Stimulated activated CD8-positive, alpha-beta memory T cell treated with anti-CD3 and anti-CD28 coated beads, Interleukin-2, amount 100 ng/mL, for 48 hours (primary cell): ENCODE results near the gene CD226.
"Not testable (repeated sequence)": the region's sequence is repeated elsewhere in the genome, so short reads cannot be mapped to it uniquely, and the experiment has no call there.

Experiments used
- DNase-seq, 2 donors: peaks; one replicate each; pipeline ENCODE4 v3.0.0-alpha.2; 2020; ENCODE audit warnings: low read depth in 2 of 2

Gene CD226

DNA sequence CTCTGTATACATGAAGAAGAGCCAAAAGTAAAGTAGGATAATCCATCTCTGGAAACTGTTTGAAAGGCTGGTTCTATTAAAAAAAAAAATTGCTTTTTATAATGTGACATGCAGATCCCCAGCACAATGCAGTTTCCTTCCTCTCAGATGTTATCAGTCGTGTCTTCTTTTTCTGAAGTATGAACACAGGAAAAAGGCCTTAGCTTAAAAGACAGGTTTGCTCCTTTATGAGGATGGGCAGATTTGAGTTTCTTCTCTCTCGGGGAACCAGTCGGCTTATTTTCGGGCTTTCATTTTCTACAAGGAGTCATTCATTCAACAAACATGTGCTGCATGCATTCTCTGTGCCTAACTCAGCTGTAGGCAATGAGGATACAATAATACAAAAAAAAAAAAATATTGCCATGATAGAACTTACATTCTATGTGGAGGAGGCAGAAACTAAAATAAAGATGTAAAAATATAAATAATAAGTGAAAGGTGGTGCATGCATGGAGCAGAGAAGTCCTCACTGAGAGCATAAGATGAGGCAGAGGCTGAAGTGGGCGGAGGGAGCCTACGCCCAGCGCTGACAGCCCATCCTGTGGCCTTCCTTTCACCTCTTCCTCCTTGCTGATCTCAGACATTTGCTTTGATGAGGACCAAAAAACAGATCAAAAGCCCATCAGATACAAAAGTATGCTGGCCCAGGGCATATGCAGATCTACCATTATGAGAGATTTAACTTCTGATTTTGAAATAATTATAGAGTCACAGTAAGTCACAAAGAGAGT is at the start of gene CD226:
Gene CD226, minus strand, starts transcription at position 513 of the 773 bp plus-strand sequence. Its CDS starts 467 bp downstream, at position 46.
- no peak for DNase-seq

DNA sequence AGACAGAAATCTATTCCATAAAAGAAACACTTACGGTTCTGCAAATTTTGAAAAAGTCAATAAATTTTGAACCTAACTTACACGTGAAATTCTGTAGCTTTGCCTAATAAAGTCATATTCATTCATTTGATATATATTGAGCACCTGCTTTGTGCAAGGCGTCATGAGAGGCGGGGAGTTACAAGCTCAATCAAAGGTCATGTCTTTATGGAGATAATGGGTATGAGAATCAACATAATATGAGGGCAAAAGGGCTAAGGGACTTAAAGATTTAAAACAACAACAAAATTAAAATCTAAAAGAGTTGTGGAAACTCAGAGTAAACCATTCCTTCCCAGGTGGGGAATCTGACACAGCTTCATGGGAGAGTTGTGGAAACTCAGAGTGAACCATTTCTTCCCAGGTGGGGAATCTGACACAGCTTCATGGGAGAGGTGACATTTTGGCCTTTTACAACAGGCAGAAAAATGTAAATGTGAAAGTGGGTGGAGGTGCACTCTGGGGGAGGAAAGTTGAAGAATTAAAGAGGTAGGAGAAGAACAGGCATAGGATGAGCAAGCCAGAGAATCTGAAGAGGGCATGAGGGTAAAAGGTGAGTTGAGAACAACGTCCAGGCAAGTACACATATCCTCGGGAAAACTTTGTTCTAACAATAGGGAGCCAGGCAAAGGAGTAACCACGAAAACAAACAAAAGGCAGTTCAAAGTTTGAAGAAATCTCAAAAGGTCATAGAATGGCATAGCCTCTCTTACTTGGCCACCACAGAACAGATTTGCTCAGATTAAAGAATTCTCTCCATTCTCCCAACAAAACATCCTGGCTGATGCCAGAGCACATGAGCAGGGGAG is 49.5 kb upstream of the CD226 start:
- no peak for DNase-seq

DNA sequence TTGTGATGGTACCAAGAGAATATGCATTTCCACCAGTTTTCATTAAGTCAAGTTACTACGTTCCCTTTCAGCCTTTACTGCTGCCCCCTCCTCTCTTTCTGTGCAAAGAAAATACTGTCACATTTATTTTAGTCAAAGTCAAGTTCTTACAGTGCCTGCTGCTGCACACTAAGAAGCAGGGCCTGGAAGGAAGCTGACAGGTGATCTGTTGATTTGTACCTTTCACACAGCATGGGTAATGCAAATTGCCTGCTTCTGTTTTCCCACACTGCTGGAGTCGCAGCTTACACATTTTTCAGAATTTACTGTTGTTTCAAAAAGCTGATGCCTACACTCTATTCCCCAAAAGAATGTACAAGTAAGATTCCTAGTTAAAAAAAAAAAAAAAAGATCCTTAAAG is 48.7 kb upstream of the CD226 start:
- DNase-seq = no peak

- DNase-seq = no peak
Measured at GRCh38 chr18:69995774-69996173, 48.1 kb upstream of the CD226 start.

DNA sequence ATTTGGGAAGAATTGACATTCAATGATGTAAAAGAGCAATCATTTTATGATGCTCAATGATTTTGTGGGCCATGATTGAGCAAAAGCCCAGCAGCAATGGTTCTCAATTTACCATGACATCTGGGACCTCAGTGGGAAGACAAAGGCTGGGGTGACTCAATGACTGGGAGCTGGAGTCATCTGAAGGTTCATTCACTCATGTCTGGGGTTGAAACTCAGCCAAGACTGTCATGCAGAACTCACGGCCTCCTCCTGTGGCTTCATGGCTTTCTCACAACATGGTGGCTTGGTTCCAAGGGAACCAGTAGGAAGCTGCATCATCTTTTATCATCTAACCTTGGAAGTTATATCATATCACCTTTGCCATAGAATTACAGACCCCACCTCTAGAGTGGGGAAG is 45.1 kb upstream of the CD226 start:
- no peak for DNase-seq

DNA sequence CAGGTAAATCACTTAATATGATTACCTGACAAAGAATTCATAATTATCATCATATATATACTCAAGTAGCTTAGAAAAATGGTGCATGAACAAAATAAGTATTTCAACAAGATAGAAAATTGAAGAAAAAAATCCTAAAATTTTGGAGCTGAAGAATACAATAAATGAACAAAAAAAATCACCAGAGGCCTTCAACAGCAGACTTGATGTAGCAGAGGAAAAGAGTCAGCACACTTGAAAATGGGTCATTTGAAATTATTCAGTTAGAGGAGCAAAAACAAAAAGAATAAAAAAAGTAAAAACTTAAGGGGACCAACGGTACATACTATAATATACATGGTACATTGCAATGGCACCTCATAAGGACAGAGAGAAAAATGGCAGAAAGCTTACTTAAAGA is 40.2 kb upstream of the CD226 start:
- no peak for DNase-seq

- DNase-seq = no peak
Measured at GRCh38 chr18:69985239-69985638, 37.6 kb upstream of the CD226 start.

- no peak for DNase-seq
Measured at GRCh38 chr18:69982417-69982816, 34.7 kb upstream of the CD226 start.

- no peak for DNase-seq
Measured at GRCh38 chr18:69981948-69982347, 34.3 kb upstream of the CD226 start.

- DNase-seq = no peak
Measured at GRCh38 chr18:69980982-69981804, 33.5 kb upstream of the CD226 start.

GRCh38 chr18:69980509-69980908 is 32.8 kb upstream of the CD226 start:
- DNase-seq = no peak

GRCh38 chr18:69978732-69979715 is 31.4 kb upstream of the CD226 start:
- DNase-seq = no peak

DNA sequence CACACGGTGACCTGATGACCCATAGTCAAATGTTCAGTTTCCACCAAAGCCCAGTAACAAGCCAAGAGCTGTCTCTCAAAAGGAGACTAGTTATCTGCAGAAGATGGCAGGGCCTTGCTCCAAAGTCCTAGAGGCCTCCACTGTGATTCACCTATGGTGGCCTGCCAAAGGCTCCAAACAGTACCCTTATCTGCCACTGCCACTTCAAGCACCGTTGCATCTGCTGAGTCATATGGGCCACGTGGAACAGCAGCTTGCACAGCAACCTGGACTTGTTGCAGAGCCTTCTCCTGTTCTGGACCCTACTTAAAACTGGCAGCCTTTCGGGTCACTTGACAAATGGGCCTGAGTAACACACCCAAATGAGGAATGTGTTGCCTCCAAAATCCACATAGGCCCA is 27.6 kb upstream of the CD226 start:
- not testable (repeated sequence) for DNase-seq

DNA sequence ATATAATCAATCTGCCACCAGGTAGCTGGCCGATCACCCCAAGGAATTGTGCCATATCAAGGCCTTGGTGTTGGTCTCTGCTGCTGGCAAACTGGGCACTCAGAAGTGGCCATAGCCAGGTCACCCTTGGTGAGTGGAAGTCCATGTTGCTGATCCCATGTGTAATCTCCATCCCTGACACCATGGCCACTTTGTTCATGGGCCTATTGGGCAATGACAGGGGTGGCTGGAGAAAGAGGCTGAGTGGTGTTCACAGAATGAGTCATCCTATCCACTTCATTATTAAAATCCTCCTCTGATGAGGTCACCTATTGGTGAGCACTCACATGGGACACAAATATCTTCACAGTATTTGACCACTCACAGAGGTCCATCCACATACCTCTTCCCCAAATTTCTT is 26.7 kb upstream of the CD226 start:
- no peak for DNase-seq

DNA sequence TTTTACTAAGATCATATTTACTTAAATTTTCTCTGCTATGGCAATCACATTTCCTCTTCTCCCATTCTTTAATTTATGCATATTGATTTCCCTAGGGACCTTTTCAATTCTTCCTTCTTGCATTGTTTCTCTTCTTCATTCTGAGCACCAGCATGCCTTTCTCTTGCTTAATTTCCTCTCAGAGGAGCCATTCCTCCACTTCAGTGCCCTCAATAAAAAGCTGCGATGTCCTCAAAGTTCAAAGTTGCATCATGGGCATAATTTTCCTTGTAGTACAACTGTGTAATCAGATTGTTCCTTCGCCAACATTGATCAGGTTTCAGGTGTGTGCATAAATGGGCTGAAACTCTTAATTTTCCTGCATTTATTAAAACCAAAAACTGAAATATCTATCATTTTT is 21.8 kb upstream of the CD226 start:
- no peak for DNase-seq

DNA sequence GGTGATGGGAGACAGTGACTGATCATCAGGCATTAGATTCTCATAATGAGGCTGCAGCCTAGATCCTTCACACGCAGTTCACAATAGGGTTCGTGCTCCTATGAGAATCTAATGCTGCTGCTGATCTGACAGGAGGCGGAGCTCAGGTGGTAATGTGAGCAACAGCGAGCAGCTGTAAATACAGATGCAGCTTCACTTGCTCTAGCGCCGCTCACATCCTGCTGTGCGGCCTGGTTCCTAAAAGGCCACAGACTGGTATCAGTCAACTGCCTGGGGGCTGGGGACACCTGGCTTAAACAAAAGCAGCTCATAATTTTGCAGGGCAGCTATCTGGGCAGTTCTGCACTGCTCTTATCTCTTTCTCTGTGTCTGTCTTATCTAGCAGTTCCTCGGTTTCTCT is 20.4 kb upstream of the CD226 start:
- no peak for DNase-seq

DNA sequence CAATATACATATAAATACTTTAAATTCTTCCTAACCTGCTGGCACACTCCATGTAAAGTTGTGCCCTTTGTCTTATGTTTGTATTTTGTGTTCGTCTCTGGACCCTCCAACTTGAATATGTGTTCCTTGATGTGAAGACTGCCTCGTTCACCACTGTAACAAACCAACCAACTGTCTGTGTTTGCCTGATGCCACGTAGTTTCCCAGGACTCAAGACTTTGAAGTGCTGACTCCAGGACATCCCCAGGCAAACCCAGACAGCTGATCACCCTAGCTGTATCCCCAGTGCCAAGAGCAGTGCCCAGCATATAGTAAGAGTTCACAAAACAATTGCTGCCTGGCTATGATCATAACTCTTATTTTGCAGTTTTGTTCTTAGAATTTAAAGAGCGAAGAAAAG is 15.5 kb upstream of the CD226 start:
- DNase-seq = no peak

DNA sequence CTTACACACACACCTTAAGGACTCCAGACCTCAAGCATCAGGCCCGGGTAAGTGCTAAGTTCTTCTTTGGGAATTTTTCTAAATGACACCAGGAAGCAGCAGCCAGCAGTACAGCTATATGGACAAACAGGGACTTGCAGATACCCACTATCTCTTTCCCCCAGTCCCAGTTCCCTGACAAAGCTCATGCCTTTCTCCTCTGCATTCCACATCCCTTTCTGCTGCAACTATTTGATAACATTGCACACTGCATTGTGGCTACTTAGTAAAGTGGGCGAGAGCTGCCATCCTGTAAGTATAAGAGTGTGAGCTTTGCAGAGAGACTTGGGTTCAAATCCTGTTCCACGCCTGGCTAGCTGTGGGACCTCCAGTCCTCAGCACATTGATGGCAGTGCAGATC is 14.0 kb upstream of the CD226 start:
- no peak for DNase-seq

DNA sequence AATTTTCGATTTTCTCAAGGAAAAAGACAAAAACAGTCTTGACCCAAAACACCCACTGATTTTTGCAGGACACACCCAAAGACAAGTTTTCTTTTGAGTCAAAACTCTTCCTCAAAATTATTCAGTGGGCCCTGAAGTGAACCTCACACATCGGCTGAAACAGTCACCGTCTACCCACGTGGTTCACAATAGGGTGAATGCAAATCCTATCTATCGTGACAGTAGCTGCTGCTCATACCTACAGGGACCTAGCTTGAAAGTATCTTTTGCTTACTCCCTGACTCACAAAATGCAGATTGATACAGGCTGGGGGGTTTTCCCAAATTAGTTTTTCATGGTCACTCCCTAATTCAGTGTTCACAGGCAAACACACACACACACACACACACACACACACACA is 10.7 kb upstream of the CD226 start:
- DNase-seq = no peak

GRCh38 chr18:69957747-69958146 is 10.1 kb upstream of the CD226 start:
- no peak for DNase-seq
